22Rv1 (cell line): ENCODE results near the gene CHST15.

Experiments used
- CTCF ChIP-seq: fragments of 450-650 bp; IDR thresholded peaks from 2 replicates; pipeline ENCODE4 v1.5.1; 2017; ENCODE audit warnings: mild to moderate bottlenecking
- ZFX ChIP-seq: fragments of 450-650 bp; IDR thresholded peaks from 2 replicates; pipeline ENCODE4 v1.6.1; 2017; ENCODE audit warnings: antibody characterized with exemption, borderline replicate concordance

GRCh38 chr10:124086787-124087671 lies 6.4 kb downstream of the CHST15 start:
- TF ChIP-seq CTCF (no peak), ZFX (no peak)
